Subcutaneous abdominal adipose tissue (tissue), 5 donors: ENCODE data around the gene RBL1.
A peak's percentile ranks its signal among the peaks of the same experiment; 100 is the strongest.
"Not testable (repeated sequence)": the region's sequence is repeated elsewhere in the genome, so short reads cannot be mapped to it uniquely, and the experiment has no call there.

ENCODE experiments used
- H3K27ac ChIP-seq: one replicate; pipeline ENCODE4 v1.7.0; 2013; ENCODE audit warnings: low read depth, mild to moderate bottlenecking, inconsistent platforms, low read length, moderate library complexity
- H3K27me3 ChIP-seq, 5 donors: one replicate each; pipeline ENCODE4 v1.7.0; 2013; ENCODE audit warnings: low read length in 5 of 5, inconsistent platforms in 1 of 5; ENCODE audit not compliant: control insufficient read depth in 5 of 5, insufficient read depth in 4 of 5
- H3K36me3 ChIP-seq, 5 donors: one replicate each; pipeline ENCODE4 v1.7.0; 2013; ENCODE audit warnings: low read length in 5 of 5; ENCODE audit not compliant: control insufficient read depth in 5 of 5, insufficient read depth in 5 of 5
- H3K4me1 ChIP-seq, 5 donors: one replicate each; pipeline ENCODE4 v1.7.0; 2013; ENCODE audit warnings: low read length in 5 of 5, mild to moderate bottlenecking in 3 of 5, moderate library complexity in 1 of 5; ENCODE audit not compliant: control insufficient read depth in 5 of 5, insufficient read depth in 5 of 5
- H3K4me3 ChIP-seq, 5 donors: one replicate each; pipeline ENCODE4 v1.7.0; 2013; ENCODE audit warnings: low read length in 5 of 5, low read depth in 1 of 5
- H3K9ac ChIP-seq, 5 donors: one replicate each; pipeline ENCODE4 v1.7.0; 2013; ENCODE audit warnings: low read length in 5 of 5, mild to moderate bottlenecking in 4 of 5, moderate library complexity in 3 of 5
- H3K9me3 ChIP-seq, 5 donors: one replicate each; pipeline ENCODE4 v1.7.0; 2013; ENCODE audit warnings: low read length in 5 of 5; ENCODE audit not compliant: control insufficient read depth in 5 of 5
- donor health status: healthy.
- donor health status: healthy.
- donor health status: healthy.
- donor health status: healthy.
- donor health status: healthy.

The RBL1 gene

GRCh38 chr20:37095599-37096414 lies at the start of gene RBL1:
Gene RBL1, minus strand, starts transcription at chr20:37095997. Its CDS starts 69 bp downstream, at chr20:37095928.
- Histone ChIP-seq H3K4me1 (peaks cover 4 to 20% (median 16%) of the 10 kb centered on the region in 5 donors), H3K36me3 (no peaks in the 10 kb centered on the region), H3K27ac (peak within 1 kb of the TSS; percentile 30), H3K9ac (peak within 1 kb of the TSS; percentile 59 to 95 (median 86)), H3K27me3 (no peaks in the 10 kb centered on the region), H3K9me3 (no peaks in the 10 kb centered on the region), H3K4me3 (peak within 1 kb of the TSS; percentile 87 to 99 (median 92))

GRCh38 chr20:37144856-37145404 lies 49.1 kb upstream of the RBL1 start:
- no peak overlapping the region for H3K9ac ChIP-seq
- peaks cover 0 to 14% (median 4%) of the 10 kb centered on the region in 5 donors for H3K36me3 ChIP-seq
- H3K9me3 ChIP-seq, result no peaks in the 10 kb centered on the region
- H3K27me3 ChIP-seq, result no peaks in the 10 kb centered on the region
- no peak overlapping the region for H3K27ac ChIP-seq
- H3K4me1 ChIP-seq, result no peaks in the 10 kb centered on the region
- no peak overlapping the region for H3K4me3 ChIP-seq

GRCh38 chr20:37142708-37143107 lies 46.9 kb upstream of the RBL1 start:
- Histone ChIP-seq H3K9me3 (no peaks in the 10 kb centered on the region), H3K36me3 (peaks cover 0 to 14% (median 4%) of the 10 kb centered on the region in 5 donors), H3K4me1 (no peaks in the 10 kb centered on the region), H3K27ac (no peak overlapping the region), H3K4me3 (no peak overlapping the region), H3K9ac (no peak overlapping the region), H3K27me3 (no peaks in the 10 kb centered on the region)

GRCh38 chr20:37137547-37137946 lies 41.8 kb upstream of the RBL1 start:
- no peaks in the 10 kb centered on the region for H3K4me1 ChIP-seq
- H3K9ac ChIP-seq, result no peak overlapping the region
- no peak overlapping the region for H3K27ac ChIP-seq
- H3K4me3 ChIP-seq, result no peak overlapping the region
- no peaks in the 10 kb centered on the region for H3K27me3 ChIP-seq
- H3K9me3 ChIP-seq, result no peaks in the 10 kb centered on the region
- peaks cover 0 to 5% (median 2%) of the 10 kb centered on the region in 5 donors for H3K36me3 ChIP-seq

GRCh38 chr20:37133952-37134351 lies 38.2 kb upstream of the RBL1 start:
- H3K27ac ChIP-seq, result no peak overlapping the region
- H3K9ac ChIP-seq, result no peak overlapping the region
- peaks cover 0 to 5% (median 0%) of the 10 kb centered on the region in 5 donors for H3K36me3 ChIP-seq
- H3K27me3 ChIP-seq, result no peaks in the 10 kb centered on the region
- no peaks in the 10 kb centered on the region for H3K9me3 ChIP-seq
- H3K4me1 ChIP-seq, result no peaks in the 10 kb centered on the region
- no peak overlapping the region for H3K4me3 ChIP-seq

GRCh38 chr20:37131486-37131885 lies 35.7 kb upstream of the RBL1 start:
- H3K27ac ChIP-seq, result no peak overlapping the region
- H3K9ac ChIP-seq, result no peak overlapping the region
- no peaks in the 10 kb centered on the region for H3K4me1 ChIP-seq
- no peak overlapping the region for H3K4me3 ChIP-seq
- no peaks in the 10 kb centered on the region for H3K27me3 ChIP-seq
- H3K36me3 ChIP-seq, result peaks cover 0 to 2% (median 0%) of the 10 kb centered on the region in 5 donors
- H3K9me3 ChIP-seq, result no peaks in the 10 kb centered on the region

- H3K36me3 ChIP-seq, result peaks cover 0 to 2% (median 0%) of the 10 kb centered on the region in 5 donors
- no peaks in the 10 kb centered on the region for H3K4me1 ChIP-seq
- no peak overlapping the region for H3K27ac ChIP-seq
- no peak overlapping the region for H3K9ac ChIP-seq
- no peak overlapping the region for H3K4me3 ChIP-seq
- no peaks in the 10 kb centered on the region for H3K27me3 ChIP-seq
- H3K9me3 ChIP-seq, result no peaks in the 10 kb centered on the region
Observed at GRCh38 chr20:37128803-37129202, 33.0 kb upstream of the RBL1 start.

GRCh38 chr20:37126290-37126689 lies 30.5 kb upstream of the RBL1 start:
- not testable (repeated sequence) for H3K27ac ChIP-seq, H3K4me3 ChIP-seq, H3K36me3 ChIP-seq, H3K9me3 ChIP-seq, H3K4me1 ChIP-seq, H3K9ac ChIP-seq, H3K27me3 ChIP-seq

- Histone ChIP-seq H3K9ac (no peak overlapping the region), H3K27me3 (no peaks in the 10 kb centered on the region), H3K9me3 (no peaks in the 10 kb centered on the region), H3K4me3 (no peak overlapping the region), H3K27ac (no peak overlapping the region), H3K4me1 (no peaks in the 10 kb centered on the region), H3K36me3 (peaks cover 0 to 2% (median 0%) of the 10 kb centered on the region in 5 donors)
Observed at GRCh38 chr20:37123441-37123840, 27.6 kb upstream of the RBL1 start.

GRCh38 chr20:37120497-37120896 lies 24.7 kb upstream of the RBL1 start:
- Histone ChIP-seq H3K27ac (no peak overlapping the region), H3K9me3 (no peaks in the 10 kb centered on the region), H3K9ac (no peak overlapping the region), H3K36me3 (peaks cover 0 to 2% (median 0%) of the 10 kb centered on the region in 5 donors), H3K27me3 (no peaks in the 10 kb centered on the region), H3K4me3 (no peak overlapping the region), H3K4me1 (no peaks in the 10 kb centered on the region)
